Pancreas (tissue), 10 donors: Measurements from ENCODE around the gene RNF25. TPM values are rescaled to one million over a fixed set of nuclear protein-coding genes. Genes with fewer than 3 reads are reported as not detected.

ENCODE experiments used
- ATAC-seq, 4 donors: fragments of 200-7000 bp; cut with Tn5 transposase; one replicate each; pipeline versions ENCODE4 v1.8.0 to v1.9.1; 2020; ENCODE audit warnings: mild to moderate bottlenecking in 4 of 4, moderate library complexity in 4 of 4
- DNase-seq, 6 donors: peaks; one replicate each; pipeline ENCODE4 v3.0.0-alpha.2; 2020
- FAIRE-seq: peaks from 2 replicates; lab custom pipeline; 2012; peaks lifted over from hg19 to GRCh38; lab: Jason Lieb, UNC
- H3K27ac ChIP-seq, 4 donors: fragments of 200-600 bp; sonication (generic); 1 replicate in 3 of 4; 2 replicates in 1 of 4; pipeline versions ENCODE4 v1.5.0 to v1.8.0; 2020
- H3K27me3 ChIP-seq, 4 donors: fragments of 200-600 bp; one replicate each; pipeline ENCODE4 v1.8.0; 2021
- H3K36me3 ChIP-seq, 3 donors: fragments of 200-600 bp; sonication (generic) in 1 of 3; one replicate each; pipeline versions ENCODE4 v1.5.0 to v1.8.0; 2020 to 2021
- H3K4me1 ChIP-seq, 3 donors: fragments of 200-600 bp; one replicate each; pipeline ENCODE4 v1.8.0; 2021
- H3K4me3 ChIP-seq, 4 donors: fragments of 200-600 bp; sonication (generic) in 2 of 4; one replicate each; pipeline versions ENCODE4 v1.5.0 to v1.8.0; 2020 to 2021
- H3K9me3 ChIP-seq, 4 donors: fragments of 200-600 bp; one replicate each; pipeline ENCODE4 v1.8.0; 2021
- CTCF ChIP-seq, 4 donors: fragments of 200-600 bp; sonication (generic) in 3 of 4; IDR thresholded peaks; one replicate each; pipeline versions ENCODE4 v1.5.0 to v1.8.0; 2021; ENCODE audit warnings: antibody characterized with exemption in 4 of 4
- WGBS, 2 donors: extraction: QIAGEN DNeasy Blood & Tissue Kit; methylation state at CpG; one replicate each; pipeline ENCODE4 v1.1.7; 2013; 5-methylcytosine and 5-hydroxymethylcytosine counted together
- intact Hi-C, 3 donors: fragments of 100-400 bp; cut with DNase I; formaldehyde crosslinking; loops; one replicate each; pipeline versions ENCODE4 v1.11.1 to v1.14.2; 2022
- polyA plus RNA-seq, 2 donors: library from polyadenylated mRNA; stranded (reverse); fragments of 200-250 nt; gene quantifications; one replicate each; pipeline ENCODE4 v1.2.3, GENCODE V29; 2013
- total RNA-seq, 6 donors: library from RNA; stranded (reverse); fragmentation: NEBNext Ultra II Directional in 4 of 6; extraction: Animal tissue kit (Norgen Biotek cat#: 25700) in 4 of 6; gene quantifications; one replicate each; pipeline versions ENCODE4 v1.2.1 to v1.2.4, GENCODE V29; 2021 to 2023
- donor health status: healthy with polysubstance abuse.
- donor health status: DM: no; HTN: no; CAD: no; lungs with moderate emphysema.
- donor health status: DM: no; HTN: no; CAD: no.
- donor health status: control.
- donor health status: control.
- donor health status: Bipolar disorder and iron deficiency.
- donor health status: DM: yes; HTN: yes; CAD: no.
- donor health status: DM: no; HTN: no; CAD: no.
- donor health status: DM: no; HTN: no; CAD: no.
- donor health status: DM: yes; HTN: yes; CAD: no.

Gene RNF25
- total and polyA plus RNA-seq, 8 donors = 4.5 to 28.8 (median 9.3) TPM

GRCh38 chr2:218623366-218623705 is 48.5 kb downstream of the RNF25 start:
- TF ChIP-seq CTCF (IDR thresholded peaks at IDR 0.05) = no peak
- Histone ChIP-seq H3K4me3 (no peak overlapping the region), H3K36me3 (no peaks in the 10 kb centered on the region), H3K9me3 (no peaks in the 10 kb centered on the region), H3K27me3 (no peaks in the 10 kb centered on the region), H3K27ac (no peak overlapping the region), H3K4me1 (no peaks in the 10 kb centered on the region)
- intact Hi-C loops = no loop called here
- FAIRE-seq (no peak), DNase-seq (no peak), ATAC-seq (no peak)
- WGBS, 2 donors = 64 to 83% methylated on average over 3 of the region's 3 CpGs

GRCh38 chr2:218622606-218623365 is 49.0 kb downstream of the RNF25 start:
- H3K4me1 ChIP-seq = no peaks in the 10 kb centered on the region
- intact Hi-C loops = no loop called here
- no peak overlapping the region for H3K4me3 ChIP-seq
- DNase-seq (no peak), FAIRE-seq (no peak), ATAC-seq (peak in 1 of 4 donors; percentile 17)
- no peaks in the 10 kb centered on the region for H3K27me3 ChIP-seq
- no peak overlapping the region for H3K27ac ChIP-seq
- TF ChIP-seq CTCF (IDR thresholded peaks at IDR 0.05) = no peak
- no peaks in the 10 kb centered on the region for H3K9me3 ChIP-seq
- WGBS, 2 donors = 53 to 62% methylated on average over 7 of the region's 7 CpGs
- H3K36me3 ChIP-seq = no peaks in the 10 kb centered on the region

- Histone ChIP-seq H3K4me3 (no peak overlapping the region), H3K36me3 (no peaks in the 10 kb centered on the region), H3K27ac (no peak overlapping the region), H3K9me3 (no peaks in the 10 kb centered on the region), H3K27me3 (no peaks in the 10 kb centered on the region), H3K4me1 (no peaks in the 10 kb centered on the region)
- 77 to 80% methylated on average over 7 of the region's 7 CpGs for WGBS, 2 donors
- no peak for TF ChIP-seq CTCF (IDR thresholded peaks at IDR 0.05)
- no peak for DNase-seq
- ATAC-seq = no peak
- no peak for FAIRE-seq
- intact Hi-C loops = no loop called here
These were observed 50.8 kb downstream of the RNF25 start for GRCh38 chr2:218621007-218621406.

- Histone ChIP-seq H3K27me3 (no peaks in the 10 kb centered on the region), H3K36me3 (no peaks in the 10 kb centered on the region), H3K4me1 (no peaks in the 10 kb centered on the region), H3K27ac (no peak overlapping the region), H3K9me3 (no peaks in the 10 kb centered on the region), H3K4me3 (no peak overlapping the region)
- DNase-seq (no peak), ATAC-seq (no peak), FAIRE-seq (no peak)
- 87 to 90% methylated on average over 9 of the region's 9 CpGs for WGBS, 2 donors
- intact Hi-C loops = no loop called here
- no peak for TF ChIP-seq CTCF (IDR thresholded peaks at IDR 0.05)
These were observed 53.5 kb downstream of the RNF25 start for GRCh38 chr2:218618102-218618860.

- DNase-seq = no peak
- intact Hi-C loops = no loop called here
These were observed 55.9 kb downstream of the RNF25 start for GRCh38 chr2:218615868-218616315.

More at GRCh38 chr2:218615868-218616315, 55.9 kb downstream of the RNF25 start:
- H3K27me3 ChIP-seq = no peaks in the 10 kb centered on the region
- no peak overlapping the region for H3K4me3 ChIP-seq
- no peaks in the 10 kb centered on the region for H3K4me1 ChIP-seq
- no peak for TF ChIP-seq CTCF (IDR thresholded peaks at IDR 0.05)
- no peak overlapping the region for H3K27ac ChIP-seq
- FAIRE-seq (no peak), ATAC-seq (no peak)
- no peaks in the 10 kb centered on the region for H3K9me3 ChIP-seq
- no peaks in the 10 kb centered on the region for H3K36me3 ChIP-seq
- 70 to 77% methylated on average over 6 of the region's 6 CpGs for WGBS, 2 donors
